Urinary bladder (tissue), 4 donors: ENCODE results near the gene ARPP21. TPM values are rescaled to one million over a fixed set of nuclear protein-coding genes. Genes with fewer than 3 reads are reported as not detected.

Source experiments
- DNase-seq: peaks from one replicate; pipeline ENCODE4 v3.0.0-alpha.2; 2015; ENCODE audit errors: extremely low spot score
- H3K27ac ChIP-seq: one replicate; pipeline ENCODE4 v1.5.1; 2013; ENCODE audit warnings: low read depth, mild to moderate bottlenecking, moderate library complexity
- H3K36me3 ChIP-seq: one replicate; pipeline ENCODE4 v1.6.1; 2013; ENCODE audit warnings: mild to moderate bottlenecking, moderate library complexity; ENCODE audit not compliant: insufficient read depth
- H3K4me1 ChIP-seq: one replicate; pipeline ENCODE4 v1.6.1; 2013; ENCODE audit warnings: mild to moderate bottlenecking, moderate library complexity; ENCODE audit not compliant: insufficient read depth
- H3K4me3 ChIP-seq: one replicate; pipeline ENCODE4 v1.5.1; 2013; ENCODE audit warnings: low read depth, low read length
- WGBS: extraction: QIAGEN DNeasy Blood & Tissue Kit; methylation state at CpG from one replicate; pipeline ENCODE4 v1.1.7; 2013; 5-methylcytosine and 5-hydroxymethylcytosine counted together
- polyA plus RNA-seq: library from polyadenylated mRNA; stranded (reverse); fragments of 200-250 nt; gene quantifications from one replicate; pipeline ENCODE4 v1.2.3, GENCODE V29; 2013
- total RNA-seq: library from RNA; depleted of rRNA; stranded (reverse); fragments of >200 nt; gene quantifications from one replicate; pipeline ENCODE4 v1.2.3, GENCODE V29; 2014
- donor health status: healthy with polysubstance abuse.
- donor health status: healthy.

The ARPP21 gene
- total and polyA plus RNA-seq, 2 donors, result 0.08 to 11.8 TPM

GRCh38 chr3:35674451-35675109 lies 35.3 kb downstream of the ARPP21 start:
- WGBS, result 87% methylated on average over 5 of the region's 5 CpGs
- Histone ChIP-seq H3K27ac (no peak overlapping the region), H3K4me1 (no peaks in the 10 kb centered on the region), H3K4me3 (no peak overlapping the region), H3K36me3 (no peaks in the 10 kb centered on the region)
- DNase-seq, result no peak

GRCh38 chr3:35675206-35675605 lies 35.9 kb downstream of the ARPP21 start:
- no peaks in the 10 kb centered on the region for H3K4me1 ChIP-seq
- WGBS, result 83% methylated on average over 1 of the region's 1 CpG
- H3K36me3 ChIP-seq, result no peaks in the 10 kb centered on the region
- no peak overlapping the region for H3K4me3 ChIP-seq
- no peak overlapping the region for H3K27ac ChIP-seq
- no peak for DNase-seq

- H3K27ac ChIP-seq, result no peak overlapping the region
- H3K4me3 ChIP-seq, result no peak overlapping the region
- H3K4me1 ChIP-seq, result no peaks in the 10 kb centered on the region
- WGBS, result 96% methylated on average over 1 of the region's 1 CpG
- no peaks in the 10 kb centered on the region for H3K36me3 ChIP-seq
- DNase-seq, result no peak
These were observed 36.3 kb downstream of the ARPP21 start for GRCh38 chr3:35675621-35676020.

GRCh38 chr3:35677797-35678196 lies 38.5 kb downstream of the ARPP21 start:
- Histone ChIP-seq H3K4me1 (no peaks in the 10 kb centered on the region), H3K4me3 (no peak overlapping the region), H3K36me3 (no peaks in the 10 kb centered on the region), H3K27ac (no peak overlapping the region)
- 65% methylated on average over 5 of the region's 5 CpGs for WGBS
- DNase-seq, result no peak

GRCh38 chr3:35678643-35679161 lies 39.4 kb downstream of the ARPP21 start:
- Histone ChIP-seq H3K4me3 (no peak overlapping the region), H3K4me1 (no peaks in the 10 kb centered on the region), H3K27ac (no peak overlapping the region), H3K36me3 (no peaks in the 10 kb centered on the region)
- WGBS, result 50% methylated on average over 7 of the region's 7 CpGs
- DNase-seq, result no peak

- Histone ChIP-seq H3K36me3 (no peaks in the 10 kb centered on the region), H3K4me1 (no peaks in the 10 kb centered on the region), H3K4me3 (no peak overlapping the region), H3K27ac (no peak overlapping the region)
- no peak for DNase-seq
- WGBS, result 89% methylated on average over 14 of the region's 14 CpGs
These were observed 40.2 kb downstream of the ARPP21 start for GRCh38 chr3:35679409-35680080.

GRCh38 chr3:35680866-35681650 lies 41.7 kb downstream of the ARPP21 start:
- DNase-seq, result no peak
- Histone ChIP-seq H3K4me1 (no peaks in the 10 kb centered on the region), H3K4me3 (no peak overlapping the region), H3K27ac (no peak overlapping the region), H3K36me3 (no peaks in the 10 kb centered on the region)
- 49% methylated on average over 5 of the region's 5 CpGs for WGBS

- WGBS, result 84% methylated on average over 3 of the region's 3 CpGs
- Histone ChIP-seq H3K27ac (no peak overlapping the region), H3K4me3 (no peak overlapping the region), H3K4me1 (no peaks in the 10 kb centered on the region), H3K36me3 (no peaks in the 10 kb centered on the region)
- DNase-seq, result no peak
These were observed 45.8 kb downstream of the ARPP21 start for GRCh38 chr3:35685153-35685552.

GRCh38 chr3:35688826-35689225 lies 49.5 kb downstream of the ARPP21 start:
- H3K4me1 ChIP-seq, result no peaks in the 10 kb centered on the region
- H3K27ac ChIP-seq, result no peak overlapping the region
- no peaks in the 10 kb centered on the region for H3K36me3 ChIP-seq
- WGBS, result 77% methylated on average over 3 of the region's 3 CpGs
- DNase-seq, result no peak
- no peak overlapping the region for H3K4me3 ChIP-seq

- WGBS, result 39% methylated on average over 4 of the region's 4 CpGs
These were observed 50.9 kb downstream of the ARPP21 start for GRCh38 chr3:35690271-35690670.

GRCh38 chr3:35705904-35706303 lies 66.6 kb downstream of the ARPP21 start:
- H3K27ac ChIP-seq, result no peak overlapping the region
- no peak for DNase-seq
- no peaks in the 10 kb centered on the region for H3K36me3 ChIP-seq
- no peak overlapping the region for H3K4me3 ChIP-seq
- 50% methylated on average over 3 of the region's 3 CpGs for WGBS
- H3K4me1 ChIP-seq, result no peaks in the 10 kb centered on the region

More at GRCh38 chr3:35690271-35690670, 50.9 kb downstream of the ARPP21 start:
- Histone ChIP-seq H3K4me3 (no peak overlapping the region), H3K4me1 (no peaks in the 10 kb centered on the region), H3K27ac (no peak overlapping the region), H3K36me3 (no peaks in the 10 kb centered on the region)
- no peak for DNase-seq

GRCh38 chr3:35707904-35708303 lies 68.6 kb downstream of the ARPP21 start:
- Histone ChIP-seq H3K27ac (no peak overlapping the region), H3K4me1 (no peaks in the 10 kb centered on the region), H3K36me3 (no peaks in the 10 kb centered on the region), H3K4me3 (no peak overlapping the region)
- 77% methylated on average over 3 of the region's 3 CpGs for WGBS
- DNase-seq, result no peak

- Histone ChIP-seq H3K27ac (no peak overlapping the region), H3K4me3 (no peak overlapping the region), H3K4me1 (no peaks in the 10 kb centered on the region), H3K36me3 (no peaks in the 10 kb centered on the region)
- 67% methylated on average over 8 of the region's 8 CpGs for WGBS
- no peak for DNase-seq
These were observed 69.3 kb downstream of the ARPP21 start for GRCh38 chr3:35708394-35709271.
